Rectal smooth muscle tissue (tissue), 1 donor: Measurements from ENCODE around the gene CCSER2.

ENCODE experiments used
- H3K27ac ChIP-seq: one replicate; pipeline ENCODE4 v1.7.0; 2013; ENCODE audit warnings: low read depth, low read length, inconsistent platforms
- H3K27me3 ChIP-seq: one replicate; pipeline ENCODE4 v1.7.0; 2013; ENCODE audit warnings: low read length; ENCODE audit not compliant: control insufficient read depth, insufficient read depth
- H3K36me3 ChIP-seq: one replicate; pipeline ENCODE4 v1.7.0; 2013; ENCODE audit warnings: low read length; ENCODE audit not compliant: control insufficient read depth, insufficient read depth
- H3K4me1 ChIP-seq: one replicate; pipeline ENCODE4 v1.7.0; 2013; ENCODE audit warnings: low read length; ENCODE audit not compliant: control insufficient read depth, insufficient read depth
- H3K4me3 ChIP-seq: one replicate; pipeline ENCODE4 v1.7.0; 2013; ENCODE audit warnings: low read length
- H3K9ac ChIP-seq: one replicate; pipeline ENCODE4 v1.7.0; 2013; ENCODE audit warnings: low read length

CCSER2 gene

GRCh38 chr10:84296091-84296981 lies 32.1 kb upstream of the CCSER2 start:
- Histone ChIP-seq H3K36me3 (no peaks in the 10 kb centered on the region), H3K27ac (no peak overlapping the region), H3K9ac (no peak overlapping the region), H3K4me3 (no peak overlapping the region), H3K4me1 (no peaks in the 10 kb centered on the region), H3K27me3 (no peaks in the 10 kb centered on the region)

DNA sequence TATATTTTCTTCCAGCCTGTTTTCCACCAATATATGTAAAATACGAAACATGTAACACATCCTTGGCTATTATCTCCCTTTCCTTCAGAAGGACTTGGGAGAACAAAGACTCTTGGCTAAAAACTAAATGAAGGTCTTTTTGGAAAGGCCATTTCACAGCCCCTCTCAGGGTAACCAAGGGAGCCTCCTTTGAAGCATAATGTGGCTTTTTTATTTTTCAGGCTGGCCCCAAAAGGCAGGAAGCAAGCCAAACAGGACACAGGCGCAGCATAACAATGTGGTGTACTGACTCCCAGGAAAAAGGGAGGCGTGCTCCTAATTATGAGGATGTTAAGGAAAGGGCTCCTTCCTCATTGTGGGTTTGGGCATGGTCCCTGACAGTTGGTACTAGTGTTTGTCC lies 30.3 kb upstream of the CCSER2 start:
- Histone ChIP-seq H3K27ac (no peak overlapping the region), H3K4me3 (no peak overlapping the region), H3K36me3 (no peaks in the 10 kb centered on the region), H3K4me1 (no peaks in the 10 kb centered on the region), H3K27me3 (no peaks in the 10 kb centered on the region), H3K9ac (no peak overlapping the region)

DNA sequence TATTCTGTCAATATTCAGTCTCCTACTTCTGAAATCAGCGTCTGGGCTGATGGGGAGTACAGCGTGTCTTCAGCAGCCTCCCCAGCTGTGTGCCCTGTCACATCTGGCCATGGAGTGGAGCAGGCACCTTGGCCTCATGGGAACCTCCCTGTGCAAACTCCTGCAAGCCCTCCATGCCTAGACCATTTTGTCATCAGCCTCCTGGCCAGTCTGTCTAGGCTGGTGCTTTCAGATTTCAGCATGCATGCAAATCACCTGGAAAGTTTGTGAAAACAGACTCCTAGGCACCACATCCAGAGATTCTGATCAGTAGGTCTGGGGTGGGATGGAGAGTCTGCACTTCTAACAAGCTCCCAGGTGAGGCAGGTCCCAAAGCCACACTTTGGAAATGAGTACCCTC lies 26.2 kb upstream of the CCSER2 start:
- Histone ChIP-seq H3K9ac (no peak overlapping the region), H3K27ac (no peak overlapping the region), H3K27me3 (no peaks in the 10 kb centered on the region), H3K36me3 (no peaks in the 10 kb centered on the region), H3K4me3 (no peak overlapping the region), H3K4me1 (no peaks in the 10 kb centered on the region)

DNA sequence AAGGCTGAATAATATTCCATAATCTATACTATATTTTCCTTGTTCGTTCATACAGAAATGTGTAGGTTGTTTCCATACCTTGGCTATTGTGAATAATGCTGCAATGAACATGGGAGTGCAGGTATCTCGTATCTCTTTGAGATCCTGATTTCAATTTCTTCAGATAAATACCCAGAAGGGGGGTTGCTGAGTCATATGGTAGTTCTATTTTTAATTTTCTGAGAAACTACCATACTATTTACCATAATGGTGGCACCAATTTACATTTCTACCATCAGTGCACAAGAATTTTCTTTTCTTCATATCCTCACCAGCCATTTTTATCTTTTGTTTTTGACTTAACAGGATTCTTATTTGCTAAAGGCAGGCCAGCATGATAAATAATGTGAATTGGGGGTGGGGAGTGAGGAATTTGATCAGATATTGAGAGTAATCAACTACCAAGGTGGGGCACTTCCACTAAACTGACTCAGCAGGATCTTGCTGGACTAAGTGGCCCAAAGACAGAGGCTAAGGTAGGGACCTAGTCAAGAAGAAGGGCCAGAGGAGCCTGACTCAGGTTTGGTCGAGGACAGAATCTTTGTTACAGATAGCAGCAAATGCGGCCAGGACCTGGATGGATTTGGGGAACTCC lies 21.5 kb upstream of the CCSER2 start:
- Histone ChIP-seq H3K4me1 (no peaks in the 10 kb centered on the region), H3K27me3 (no peaks in the 10 kb centered on the region), H3K36me3 (no peaks in the 10 kb centered on the region), H3K4me3 (no peak overlapping the region), H3K9ac (no peak overlapping the region), H3K27ac (no peak overlapping the region)

GRCh38 chr10:84308021-84308420 lies 20.4 kb upstream of the CCSER2 start:
- no peaks in the 10 kb centered on the region for H3K4me1 ChIP-seq
- H3K27ac ChIP-seq = no peak overlapping the region
- H3K4me3 ChIP-seq = no peak overlapping the region
- H3K27me3 ChIP-seq = no peaks in the 10 kb centered on the region
- H3K9ac ChIP-seq = no peak overlapping the region
- no peaks in the 10 kb centered on the region for H3K36me3 ChIP-seq

DNA sequence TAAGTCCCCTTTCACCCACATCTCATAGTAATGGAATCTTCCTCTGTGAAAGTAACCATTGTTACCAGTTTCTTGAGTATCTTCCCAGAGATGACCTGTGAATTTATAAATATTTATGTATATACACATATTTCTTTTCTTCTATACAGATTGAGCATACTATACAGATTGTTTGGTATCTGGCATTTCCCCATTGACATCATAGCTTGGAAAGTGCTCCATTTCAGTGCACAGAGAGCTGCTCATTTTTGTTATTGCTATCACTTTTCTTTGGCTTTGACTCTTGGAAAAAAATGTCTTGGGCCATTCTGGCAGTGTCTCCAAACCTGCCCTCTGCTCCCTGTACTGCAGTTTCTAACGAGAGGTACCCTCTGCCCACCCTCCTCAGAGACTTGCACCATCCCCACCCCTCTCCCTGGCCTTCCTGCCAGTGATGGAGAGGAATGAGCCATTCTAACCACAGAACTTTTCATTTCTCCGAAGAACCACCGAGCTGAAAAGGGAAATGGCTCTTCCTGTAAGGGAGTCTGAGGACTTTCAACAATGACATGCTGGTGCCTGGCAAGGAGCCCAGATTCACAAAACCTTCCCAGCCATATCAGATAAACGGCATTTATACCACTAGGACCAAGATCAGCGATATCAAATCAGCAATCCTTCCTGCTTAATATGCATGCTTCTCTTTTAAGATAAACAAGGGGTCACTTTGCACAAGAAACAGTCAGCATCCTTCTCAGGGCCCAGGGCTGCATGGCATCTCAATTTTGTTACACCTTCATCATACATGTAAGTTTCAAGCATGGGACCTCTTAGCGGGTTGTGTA lies 19.7 kb upstream of the CCSER2 start:
- Histone ChIP-seq H3K27ac (no peak overlapping the region), H3K4me3 (no peak overlapping the region)

GRCh38 chr10:84310470-84310869 lies 17.9 kb upstream of the CCSER2 start:
- no peak overlapping the region for H3K9ac ChIP-seq
- no peak overlapping the region for H3K4me3 ChIP-seq
- H3K27me3 ChIP-seq = no peaks in the 10 kb centered on the region
- H3K4me1 ChIP-seq = no peaks in the 10 kb centered on the region
- no peaks in the 10 kb centered on the region for H3K36me3 ChIP-seq
- no peak overlapping the region for H3K27ac ChIP-seq

More for the DNA sequence above, 19.7 kb upstream of the CCSER2 start:
- H3K27me3 ChIP-seq = no peaks in the 10 kb centered on the region
- no peaks in the 10 kb centered on the region for H3K36me3 ChIP-seq
- H3K4me1 ChIP-seq = no peaks in the 10 kb centered on the region
- H3K9ac ChIP-seq = no peak overlapping the region

DNA sequence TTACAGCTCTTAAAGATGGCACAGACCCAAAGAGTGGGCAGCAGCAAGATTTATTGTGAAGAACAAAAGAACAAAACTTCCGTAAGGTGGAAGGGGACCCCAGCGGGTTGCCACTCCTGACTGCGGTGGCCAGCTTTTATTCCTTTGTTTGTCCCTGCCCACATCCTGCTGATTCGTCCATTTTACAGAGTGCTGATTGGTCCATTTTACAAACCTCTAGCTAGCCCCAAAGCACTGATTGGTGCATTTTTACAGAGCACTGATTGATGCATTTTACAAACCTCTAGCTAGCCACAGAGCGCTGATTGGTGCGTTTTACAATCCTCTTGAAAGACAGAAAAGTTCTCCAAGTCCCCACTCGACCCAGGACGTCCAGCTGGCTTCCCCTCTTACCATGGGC lies 16.8 kb upstream of the CCSER2 start:
- Histone ChIP-seq H3K27ac (no peak overlapping the region), H3K9ac (no peak overlapping the region), H3K4me3 (no peak overlapping the region), H3K36me3 (no peaks in the 10 kb centered on the region), H3K4me1 (no peaks in the 10 kb centered on the region), H3K27me3 (no peaks in the 10 kb centered on the region)

DNA sequence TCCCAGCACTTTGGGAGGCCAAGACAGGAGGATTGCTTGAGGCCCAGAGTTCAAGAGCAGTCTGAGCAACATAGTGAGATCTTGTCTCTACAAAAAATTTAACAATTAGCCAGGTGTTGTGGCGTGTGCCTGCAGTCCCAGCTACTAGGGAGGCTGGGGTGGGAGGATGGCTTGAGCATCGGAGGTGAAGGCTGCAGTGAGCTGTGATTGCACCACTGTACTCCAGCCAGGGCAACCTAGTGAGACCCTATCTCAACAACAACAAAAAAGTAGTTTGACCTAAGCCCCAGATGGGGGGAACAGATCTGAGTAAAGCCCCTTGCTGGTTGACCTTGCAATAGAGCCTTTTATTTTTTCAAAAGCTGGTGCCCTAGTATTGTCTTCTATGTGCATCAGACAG lies 15.6 kb upstream of the CCSER2 start:
- Histone ChIP-seq H3K4me3 (no peak overlapping the region), H3K9ac (no peak overlapping the region), H3K36me3 (no peaks in the 10 kb centered on the region)

DNA sequence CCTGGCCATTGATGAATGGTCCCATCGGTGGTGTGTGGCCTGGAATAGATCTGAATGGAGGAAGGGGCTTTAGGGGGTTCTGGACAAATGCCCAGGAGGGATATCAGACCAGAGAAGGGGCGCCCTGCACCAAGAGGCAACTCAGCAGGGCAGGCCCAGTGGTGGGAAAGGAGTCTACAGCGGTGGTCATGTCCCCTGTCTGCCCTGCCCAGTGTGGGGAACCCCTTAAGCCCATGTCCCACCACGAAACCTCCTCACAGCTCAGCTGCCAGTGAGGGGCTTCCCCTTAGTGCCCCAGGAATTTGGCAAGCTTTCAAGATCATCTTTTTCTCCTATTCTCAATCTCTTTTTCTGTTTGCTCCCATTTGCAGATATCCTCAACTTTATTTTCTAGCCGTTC lies 14.1 kb upstream of the CCSER2 start:
- Histone ChIP-seq H3K27me3 (no peaks in the 10 kb centered on the region), H3K9ac (no peak overlapping the region)

More for the DNA sequence above, 15.6 kb upstream of the CCSER2 start:
- no peak overlapping the region for H3K27ac ChIP-seq
- no peaks in the 10 kb centered on the region for H3K4me1 ChIP-seq
- H3K27me3 ChIP-seq = no peaks in the 10 kb centered on the region

DNA sequence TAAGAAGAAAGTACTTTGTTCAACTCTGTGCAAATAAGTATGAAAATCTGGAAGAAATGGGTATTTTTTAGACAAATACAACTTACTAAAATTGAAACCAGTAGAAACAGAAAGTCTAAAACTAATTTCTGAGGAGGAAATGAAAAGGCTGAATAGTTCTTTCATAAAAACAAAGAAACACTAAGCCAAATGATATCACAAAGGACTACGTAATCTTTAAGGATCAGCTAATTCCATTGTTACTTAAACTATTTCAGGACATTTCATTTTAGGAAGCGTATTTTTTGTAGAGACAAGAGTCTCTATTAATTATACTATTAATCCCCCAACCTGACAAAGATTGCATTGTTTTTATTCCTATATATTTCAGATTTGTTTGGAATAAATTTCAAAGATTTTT lies 11.2 kb upstream of the CCSER2 start:
- H3K4me1 ChIP-seq = no peaks in the 10 kb centered on the region
- H3K27ac ChIP-seq = no peak overlapping the region
- no peaks in the 10 kb centered on the region for H3K27me3 ChIP-seq
- no peaks in the 10 kb centered on the region for H3K36me3 ChIP-seq
- no peak overlapping the region for H3K4me3 ChIP-seq
- H3K9ac ChIP-seq = no peak overlapping the region

More for the DNA sequence above, 14.1 kb upstream of the CCSER2 start:
- no peak overlapping the region for H3K27ac ChIP-seq
- H3K4me3 ChIP-seq = no peak overlapping the region
- H3K36me3 ChIP-seq = no peaks in the 10 kb centered on the region
- H3K4me1 ChIP-seq = no peaks in the 10 kb centered on the region

GRCh38 chr10:84321902-84322301 lies 6.5 kb upstream of the CCSER2 start:
- no peaks in the 10 kb centered on the region for H3K27me3 ChIP-seq
- no peaks in the 10 kb centered on the region for H3K36me3 ChIP-seq
- no peak overlapping the region for H3K27ac ChIP-seq
- no peak overlapping the region for H3K4me3 ChIP-seq
- H3K9ac ChIP-seq = no peak overlapping the region
- no peaks in the 10 kb centered on the region for H3K4me1 ChIP-seq
